ENCODE data around the gene NEURL1.

DNA sequence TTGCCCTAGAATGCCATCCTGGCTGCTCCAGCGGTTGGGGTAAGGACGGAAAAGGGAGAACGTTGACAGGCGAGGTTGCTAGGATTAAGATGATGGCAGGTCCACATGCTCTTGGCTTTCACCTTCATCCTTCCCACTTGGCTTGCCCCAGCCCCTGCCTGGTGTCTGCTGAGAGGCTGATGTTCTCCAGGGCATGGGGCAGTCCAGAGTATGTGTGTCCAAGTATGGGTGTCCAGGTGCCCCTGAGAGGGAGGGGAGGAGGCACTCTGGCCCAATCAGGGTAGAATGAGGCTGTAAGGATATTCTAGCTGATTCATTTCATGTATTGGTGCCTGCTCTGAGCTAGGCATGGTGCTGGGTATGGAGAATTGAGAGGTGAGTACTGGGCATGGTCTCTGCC lies 12.6 kb downstream of the NEURL1 start:
- TF ChIP-seq, protein P1, sequence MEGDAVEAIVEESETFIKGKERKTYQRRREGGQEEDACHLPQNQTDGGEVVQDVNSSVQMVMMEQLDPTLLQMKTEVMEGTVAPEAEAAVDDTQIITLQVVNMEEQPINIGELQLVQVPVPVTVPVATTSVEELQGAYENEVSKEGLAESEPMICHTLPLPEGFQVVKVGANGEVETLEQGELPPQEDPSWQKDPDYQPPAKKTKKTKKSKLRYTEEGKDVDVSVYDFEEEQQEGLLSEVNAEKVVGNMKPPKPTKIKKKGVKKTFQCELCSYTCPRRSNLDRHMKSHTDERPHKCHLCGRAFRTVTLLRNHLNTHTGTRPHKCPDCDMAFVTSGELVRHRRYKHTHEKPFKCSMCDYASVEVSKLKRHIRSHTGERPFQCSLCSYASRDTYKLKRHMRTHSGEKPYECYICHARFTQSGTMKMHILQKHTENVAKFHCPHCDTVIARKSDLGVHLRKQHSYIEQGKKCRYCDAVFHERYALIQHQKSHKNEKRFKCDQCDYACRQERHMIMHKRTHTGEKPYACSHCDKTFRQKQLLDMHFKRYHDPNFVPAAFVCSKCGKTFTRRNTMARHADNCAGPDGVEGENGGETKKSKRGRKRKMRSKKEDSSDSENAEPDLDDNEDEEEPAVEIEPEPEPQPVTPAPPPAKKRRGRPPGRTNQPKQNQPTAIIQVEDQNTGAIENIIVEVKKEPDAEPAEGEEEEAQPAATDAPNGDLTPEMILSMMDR (IDR thresholded peaks at IDR 0.05; ENCODE audit: insufficient read depth, low read length, poor library complexity, severe bottlenecking), result no peak
- TF ChIP-seq EZH2phosphoT487 (conservative IDR thresholded peaks at IDR 0.05; ENCODE audit: low read length), result no peak
